HG02623 (cell line): ENCODE results near the gene CORO1A.
"Not testable (repeated sequence)": the region's sequence is repeated elsewhere in the genome, so short reads cannot be mapped to it uniquely, and the experiment has no call there.

Experiments
- ATAC-seq: cut with Tn5 transposase; IDR thresholded peaks from one replicate; pipeline ENCODE4 v1.9.1; 2021; ENCODE audit warnings: moderate library complexity; ENCODE audit not compliant: unreplicated experiment

CORO1A gene

GRCh38 chr16:30199608-30200343 is 16.4 kb downstream of the CORO1A start:
- not testable (repeated sequence) for ATAC-seq

- not testable (repeated sequence) for ATAC-seq
These were observed 22.3 kb downstream of the CORO1A start for GRCh38 chr16:30205541-30206236.

GRCh38 chr16:30206252-30206651 is 22.9 kb downstream of the CORO1A start:
- not testable (repeated sequence) for ATAC-seq

- not testable (repeated sequence) for ATAC-seq
These were observed 23.8 kb downstream of the CORO1A start for GRCh38 chr16:30207063-30207704.

- not testable (repeated sequence) for ATAC-seq
These were observed 25.6 kb downstream of the CORO1A start for GRCh38 chr16:30209032-30209431.

- not testable (repeated sequence) for ATAC-seq
These were observed 28.0 kb downstream of the CORO1A start for GRCh38 chr16:30211414-30211813.

GRCh38 chr16:30217082-30217481 is 33.7 kb downstream of the CORO1A start:
- not testable (repeated sequence) for ATAC-seq
